GM23248 (cell line): Measurements from ENCODE around the gene SERPINB13.

Source experiments
- EZH2 ChIP-seq: fragments of 200-600 bp; sonication (generic); IDR thresholded peaks from 2 replicates; pipeline ENCODE4 v1.6.1; 2018; ENCODE audit warnings: antibody characterized with exemption, mild to moderate bottlenecking; ENCODE audit not compliant: insufficient read depth, poor library complexity, severe bottlenecking
- EZH2phosphoT487 ChIP-seq: fragments of 200-600 bp; sonication (generic); IDR thresholded peaks from 2 replicates; pipeline ENCODE4 v1.6.1; 2018; ENCODE audit warnings: antibody characterized with exemption, moderate library complexity, mild to moderate bottlenecking, low read depth; ENCODE audit not compliant: insufficient read depth

- TF ChIP-seq EZH2, result no peak
- no peak for TF ChIP-seq EZH2phosphoT487
These were observed 1.2 kb upstream of the SERPINB13 start for GRCh38 chr18:63585988-63586387.
